HFFc6 (cell line): ENCODE data around the gene OPRM1. TPM values are rescaled to one million over a fixed set of nuclear protein-coding genes. Genes with fewer than 3 reads are reported as not detected.

ENCODE experiments used
- DNase-seq: peaks from one replicate; pipeline ENCODE4 v3.0.0-alpha.2; 2018
- H3K27ac Mint-ChIP-seq: 2 replicates; pipeline ENCODE4 v1.8.0; 2020; ENCODE audit warnings: mild to moderate bottlenecking, mixed read lengths
- H3K27me3 Mint-ChIP-seq: 2 replicates; pipeline ENCODE4 v1.8.0; 2021; ENCODE audit warnings: mild to moderate bottlenecking, moderate library complexity, mixed read lengths; ENCODE audit not compliant: insufficient read depth
- H3K36me3 Mint-ChIP-seq: 2 replicates; pipeline ENCODE4 v1.8.0; 2021; ENCODE audit warnings: low read depth, mixed read lengths
- H3K4me1 Mint-ChIP-seq: 2 replicates; pipeline ENCODE4 v1.8.0; 2020; ENCODE audit warnings: low read depth, mixed read lengths
- H3K4me3 Mint-ChIP-seq: 2 replicates; pipeline ENCODE4 v1.8.0; 2020; ENCODE audit warnings: mild to moderate bottlenecking, moderate library complexity, mixed read lengths
- H3K9me3 Mint-ChIP-seq: 2 replicates; pipeline ENCODE4 v1.8.0; 2020; ENCODE audit warnings: mild to moderate bottlenecking, mixed read lengths
- total RNA-seq, 6 experiments: library from RNA; stranded (reverse); fragmentation: NEBNext Ultra II Directional; extraction: Animal tissue kit (Norgen Biotek cat#: 25700); gene quantifications; 2 replicates in 1 of 6; 3 replicates in 5 of 6; pipeline ENCODE4 v1.2.3, GENCODE V29; 2021
- TF ChIP-seq, protein P1 (sequence below): fragments of 200-600 bp; sonication (generic); IDR thresholded peaks from 2 replicates; pipeline ENCODE4 v1.5.0; 2021; ENCODE audit warnings: antibody characterized with exemption, mild to moderate bottlenecking

OPRM1 gene
- total RNA-seq, 6 experiments from 2014 or later: not detected

- peaks cover 11% of the 10 kb centered on the region for H3K9me3 Mint-ChIP-seq
- H3K27me3 Mint-ChIP-seq: no peaks in the 10 kb centered on the region; the same call in 1 of the 2 replicates
- H3K4me1 Mint-ChIP-seq: no peaks in the 10 kb centered on the region
- no peaks in the 10 kb centered on the region for H3K36me3 Mint-ChIP-seq
- no peak overlapping the region for H3K27ac Mint-ChIP-seq
- TF ChIP-seq, protein P1, sequence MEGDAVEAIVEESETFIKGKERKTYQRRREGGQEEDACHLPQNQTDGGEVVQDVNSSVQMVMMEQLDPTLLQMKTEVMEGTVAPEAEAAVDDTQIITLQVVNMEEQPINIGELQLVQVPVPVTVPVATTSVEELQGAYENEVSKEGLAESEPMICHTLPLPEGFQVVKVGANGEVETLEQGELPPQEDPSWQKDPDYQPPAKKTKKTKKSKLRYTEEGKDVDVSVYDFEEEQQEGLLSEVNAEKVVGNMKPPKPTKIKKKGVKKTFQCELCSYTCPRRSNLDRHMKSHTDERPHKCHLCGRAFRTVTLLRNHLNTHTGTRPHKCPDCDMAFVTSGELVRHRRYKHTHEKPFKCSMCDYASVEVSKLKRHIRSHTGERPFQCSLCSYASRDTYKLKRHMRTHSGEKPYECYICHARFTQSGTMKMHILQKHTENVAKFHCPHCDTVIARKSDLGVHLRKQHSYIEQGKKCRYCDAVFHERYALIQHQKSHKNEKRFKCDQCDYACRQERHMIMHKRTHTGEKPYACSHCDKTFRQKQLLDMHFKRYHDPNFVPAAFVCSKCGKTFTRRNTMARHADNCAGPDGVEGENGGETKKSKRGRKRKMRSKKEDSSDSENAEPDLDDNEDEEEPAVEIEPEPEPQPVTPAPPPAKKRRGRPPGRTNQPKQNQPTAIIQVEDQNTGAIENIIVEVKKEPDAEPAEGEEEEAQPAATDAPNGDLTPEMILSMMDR: no peak
- no peak overlapping the region for H3K4me3 Mint-ChIP-seq
- no peak for DNase-seq
Observed at GRCh38 chr6:154093231-154094044, 54.4 kb downstream of the OPRM1 start.

DNA sequence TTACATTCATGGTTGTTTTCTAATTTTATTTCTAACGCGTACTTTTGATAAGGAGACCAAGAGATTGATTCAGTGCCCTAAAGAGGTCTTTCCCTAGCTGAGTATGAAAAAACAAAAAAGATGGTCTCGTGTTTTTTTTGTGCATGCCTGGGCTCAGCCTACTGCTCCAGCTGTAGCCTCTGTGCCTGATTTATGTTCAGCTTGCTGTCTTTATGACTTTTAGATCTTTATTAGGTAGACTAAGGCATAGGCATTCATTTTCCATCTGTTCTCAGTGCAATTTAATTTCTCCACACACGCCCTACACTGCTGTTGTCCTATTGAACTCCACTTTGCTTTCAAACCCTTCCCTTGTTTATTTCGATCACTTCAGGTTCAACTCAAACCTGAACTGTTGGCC lies 56.5 kb downstream of the OPRM1 start:
- TF ChIP-seq, protein P1: no peak
- H3K27me3 Mint-ChIP-seq: no peaks in the 10 kb centered on the region
- H3K9me3 Mint-ChIP-seq: peaks cover 19% of the 10 kb centered on the region
- H3K4me3 Mint-ChIP-seq: no peak overlapping the region
- no peaks in the 10 kb centered on the region for H3K4me1 Mint-ChIP-seq
- no peak for DNase-seq
- H3K27ac Mint-ChIP-seq: no peak overlapping the region
- no peaks in the 10 kb centered on the region for H3K36me3 Mint-ChIP-seq

- TF ChIP-seq, protein P1: no peak
- Mint-ChIP-seq H3K27ac (no peak overlapping the region), H3K4me1 (no peaks in the 10 kb centered on the region), H3K9me3 (peaks cover 14% of the 10 kb centered on the region), H3K36me3 (no peaks in the 10 kb centered on the region), H3K27me3 (no peaks in the 10 kb centered on the region), H3K4me3 (no peak overlapping the region)
- DNase-seq: no peak
Observed at GRCh38 chr6:154096316-154096715, 57.3 kb downstream of the OPRM1 start.

DNA sequence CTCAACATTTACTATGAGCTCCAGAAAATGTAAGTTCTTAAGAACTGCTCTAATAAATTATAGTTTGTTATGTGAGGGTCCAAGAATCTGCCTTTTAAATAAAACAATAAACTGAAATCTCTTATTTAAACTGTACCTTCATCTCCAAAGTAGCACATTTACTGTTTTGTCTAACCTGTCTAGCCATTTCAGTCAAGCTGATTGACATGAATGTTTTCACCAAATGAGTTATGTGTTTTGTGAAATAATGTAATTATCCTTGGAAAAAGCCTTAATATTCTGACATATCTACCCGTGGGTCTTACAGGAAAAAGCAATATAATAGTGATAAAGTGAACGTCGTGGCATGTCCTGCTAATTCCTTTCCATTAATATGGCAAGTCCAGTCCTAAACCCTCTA lies 57.8 kb downstream of the OPRM1 start:
- Mint-ChIP-seq H3K27ac (no peak overlapping the region), H3K9me3 (peaks cover 14% of the 10 kb centered on the region), H3K27me3 (no peaks in the 10 kb centered on the region), H3K4me1 (no peaks in the 10 kb centered on the region), H3K36me3 (no peaks in the 10 kb centered on the region), H3K4me3 (no peak overlapping the region)
- no peak for DNase-seq
- TF ChIP-seq, protein P1: no peak

DNA sequence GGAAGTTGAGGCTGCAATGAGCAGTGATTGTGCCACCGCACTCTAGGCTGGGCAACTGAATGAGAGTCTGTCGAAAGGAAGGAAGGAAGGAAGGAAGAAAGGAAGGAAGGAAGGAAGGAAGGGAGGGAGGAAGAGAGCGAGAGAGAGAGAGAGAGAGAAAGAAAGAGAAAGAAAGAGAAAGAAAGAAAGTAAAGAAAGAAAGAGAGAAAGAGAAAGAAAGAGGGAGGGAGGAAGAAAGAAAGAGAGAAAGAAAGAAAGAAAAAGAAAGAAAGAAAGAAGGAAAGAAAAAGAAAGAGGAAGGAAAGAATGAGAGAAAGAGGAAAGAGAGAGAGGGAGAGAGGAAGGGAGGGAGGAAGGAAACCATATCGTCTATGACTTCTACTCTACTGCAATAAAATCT lies 60.2 kb downstream of the OPRM1 start:
- Mint-ChIP-seq H3K27ac (no peak overlapping the region), H3K4me3 (no peak overlapping the region), H3K9me3 (peaks cover 24% of the 10 kb centered on the region), H3K4me1 (no peaks in the 10 kb centered on the region), H3K27me3 (no peaks in the 10 kb centered on the region), H3K36me3 (no peaks in the 10 kb centered on the region)
- DNase-seq: no peak
- TF ChIP-seq, protein P1: no peak
